KMS-11 (cell line): Measurements from ENCODE around the gene ZZZ3.

Source experiments
- H2AFZ ChIP-seq: fragments of 200-600 bp; sonication (generic); 2 replicates; pipeline ENCODE4 v1.6.1; 2016; ENCODE audit warnings: antibody characterized with exemption, mixed run types, low read depth
- H3K27ac ChIP-seq: fragments of 200-600 bp; sonication (generic); 2 replicates; pipeline ENCODE4 v1.6.1; 2016; ENCODE audit warnings: mild to moderate bottlenecking, mixed run types
- H3K27me3 ChIP-seq: fragments of 200-600 bp; sonication (generic); 2 replicates; pipeline ENCODE4 v1.6.1; 2017; ENCODE audit warnings: mild to moderate bottlenecking, low read depth, mixed run types, moderate library complexity; ENCODE audit not compliant: insufficient read depth
- H3K36me3 ChIP-seq: fragments of 200-600 bp; sonication (generic); 2 replicates; pipeline ENCODE4 v1.6.1; 2017; ENCODE audit warnings: mild to moderate bottlenecking, mixed run types; ENCODE audit not compliant: insufficient read depth
- H3K4me1 ChIP-seq: fragments of 200-600 bp; sonication (generic); 2 replicates; pipeline ENCODE4 v1.6.1; 2016; ENCODE audit warnings: mild to moderate bottlenecking, low read depth, mixed run types; ENCODE audit not compliant: poor library complexity, severe bottlenecking
- H3K4me2 ChIP-seq: fragments of 200-600 bp; sonication (generic); 2 replicates; pipeline ENCODE4 v1.7.0; 2016; ENCODE audit warnings: mild to moderate bottlenecking, mixed run types
- H3K4me3 ChIP-seq: fragments of 200-600 bp; sonication (generic); IDR thresholded peaks from 2 replicates; pipeline ENCODE4 v1.6.1; 2017; ENCODE audit warnings: low read depth, low read length, mixed read lengths; ENCODE audit not compliant: insufficient read depth
- H3K79me2 ChIP-seq: fragments of 200-600 bp; sonication (generic); 2 replicates; pipeline ENCODE4 v1.6.1; 2016; ENCODE audit warnings: low read depth, mixed run types; ENCODE audit not compliant: insufficient read depth
- H3K9ac ChIP-seq: fragments of 200-600 bp; sonication (generic); 2 replicates; pipeline ENCODE4 v1.6.1; 2016; ENCODE audit warnings: mild to moderate bottlenecking, mixed run types
- H4K20me1 ChIP-seq: fragments of 200-600 bp; sonication (generic); 2 replicates; pipeline ENCODE4 v1.6.1; 2016; ENCODE audit warnings: mild to moderate bottlenecking, mixed run types; ENCODE audit not compliant: insufficient read depth
- CTCF ChIP-seq: fragments of 200-600 bp; sonication (generic); conservative IDR thresholded peaks from 2 replicates; pipeline ENCODE4 v1.6.1; 2017; ENCODE audit warnings: low read depth, mild to moderate bottlenecking, antibody characterized with exemption, low read length, moderate library complexity, mixed read lengths

Gene ZZZ3

GRCh38 chr1:77697441-77697840 is 15.0 kb upstream of the ZZZ3 start:
- no peak overlapping the region for H3K4me2 ChIP-seq
- no peaks in the 10 kb centered on the region for H4K20me1 ChIP-seq
- no peak overlapping the region for H3K9ac ChIP-seq
- no peak overlapping the region for H2AFZ ChIP-seq
- no peaks in the 10 kb centered on the region for H3K27me3 ChIP-seq
- H3K4me1 ChIP-seq = no peaks in the 10 kb centered on the region
- H3K4me3 ChIP-seq = no peak overlapping the region
- H3K36me3 ChIP-seq = no peaks in the 10 kb centered on the region
- no peak for TF ChIP-seq CTCF
- H3K27ac ChIP-seq = no peak overlapping the region
- no peaks in the 10 kb centered on the region for H3K79me2 ChIP-seq

- Histone ChIP-seq H3K4me1 (peaks cover 6% of the 10 kb centered on the region), H3K27me3 (no peaks in the 10 kb centered on the region), H3K4me3 (no peak overlapping the region), H2AFZ (no peak overlapping the region), H3K79me2 (no peaks in the 10 kb centered on the region), H3K27ac (no peak overlapping the region), H4K20me1 (no peaks in the 10 kb centered on the region), H3K36me3 (no peaks in the 10 kb centered on the region), H3K9ac (no peak overlapping the region), H3K4me2 (no peak overlapping the region)
- TF ChIP-seq CTCF = no peak
Observed at GRCh38 chr1:77688939-77689338, 6.5 kb upstream of the ZZZ3 start.

- Histone ChIP-seq H3K4me2 (no peak overlapping the region), H3K9ac (no peak overlapping the region), H3K27ac (no peak overlapping the region), H3K4me3 (no peak overlapping the region), H4K20me1 (no peaks in the 10 kb centered on the region), H3K79me2 (no peaks in the 10 kb centered on the region; the same call in 1 of the 2 replicates), H3K36me3 (no peaks in the 10 kb centered on the region), H3K4me1 (peaks cover 7% of the 10 kb centered on the region), H2AFZ (no peak overlapping the region), H3K27me3 (no peaks in the 10 kb centered on the region)
- no peak for TF ChIP-seq CTCF
Observed at GRCh38 chr1:77687519-77687906, 5.1 kb upstream of the ZZZ3 start.

GRCh38 chr1:77686796-77687518 is 4.5 kb upstream of the ZZZ3 start:
- Histone ChIP-seq H3K27me3 (no peaks in the 10 kb centered on the region), H3K4me3 (no peak overlapping the region), H3K36me3 (no peaks in the 10 kb centered on the region), H3K4me2 (no peak overlapping the region), H4K20me1 (no peaks in the 10 kb centered on the region), H2AFZ (no peak overlapping the region), H3K9ac (no peak overlapping the region), H3K27ac (no peak overlapping the region), H3K4me1 (peaks cover 7% of the 10 kb centered on the region), H3K79me2 (peaks cover 4% of the 10 kb centered on the region)
- TF ChIP-seq CTCF = no peak
